Right atrium auricular region (tissue), 2 donors: ENCODE measurements around the gene ANKRD60. TPM values are rescaled to one million over a fixed set of nuclear protein-coding genes. Genes with fewer than 3 reads are reported as not detected.

Experiments used
- DNase-seq: peaks from one replicate; pipeline ENCODE4 v3.0.0-alpha.2; 2019; ENCODE audit warnings: low spot score
- H3K27ac ChIP-seq, 2 donors: fragments of 200-600 bp; sonication (generic); 1 replicate in 1 of 2; 2 replicates in 1 of 2; pipeline ENCODE4 v1.5.1; 2016 to 2019
- H3K27me3 ChIP-seq, 2 donors: fragments of 200-600 bp; sonication (generic); one replicate each; pipeline versions ENCODE4 v1.5.1 to v1.6.0; 2017 to 2019
- H3K36me3 ChIP-seq: fragments of 200-600 bp; sonication (generic); one replicate; pipeline ENCODE4 v1.5.1; 2016
- H3K4me1 ChIP-seq, 2 donors: fragments of 200-600 bp; sonication (generic); one replicate each; pipeline versions ENCODE4 v1.5.1 to v1.6.0; 2017 to 2019
- H3K4me3 ChIP-seq, 2 donors: fragments of 200-600 bp; sonication (generic); 1 replicate in 1 of 2; 2 replicates in 1 of 2; pipeline ENCODE4 v1.5.1; 2017 to 2019; ENCODE audit warnings: mild to moderate bottlenecking in 1 of 2, moderate library complexity in 1 of 2
- H3K9me3 ChIP-seq, 2 donors: fragments of 200-600 bp; sonication (generic); one replicate each; pipeline ENCODE4 v1.5.1; 2019
- total RNA-seq, 2 donors: library from RNA; depleted of rRNA; stranded (reverse); fragments of >200 nt; gene quantifications; one replicate each; pipeline ENCODE4 v1.1.0, GENCODE V29; 2016
- TF ChIP-seq, protein P1 (sequence below), 2 donors: fragments of 200-600 bp; sonication (generic); IDR thresholded peaks; one replicate each; pipeline ENCODE4 v1.5.1; 2019; ENCODE audit warnings: antibody characterized with exemption in 2 of 2

ANKRD60 gene
- total RNA-seq, 2 donors from 2014 or later: not detected

DNA sequence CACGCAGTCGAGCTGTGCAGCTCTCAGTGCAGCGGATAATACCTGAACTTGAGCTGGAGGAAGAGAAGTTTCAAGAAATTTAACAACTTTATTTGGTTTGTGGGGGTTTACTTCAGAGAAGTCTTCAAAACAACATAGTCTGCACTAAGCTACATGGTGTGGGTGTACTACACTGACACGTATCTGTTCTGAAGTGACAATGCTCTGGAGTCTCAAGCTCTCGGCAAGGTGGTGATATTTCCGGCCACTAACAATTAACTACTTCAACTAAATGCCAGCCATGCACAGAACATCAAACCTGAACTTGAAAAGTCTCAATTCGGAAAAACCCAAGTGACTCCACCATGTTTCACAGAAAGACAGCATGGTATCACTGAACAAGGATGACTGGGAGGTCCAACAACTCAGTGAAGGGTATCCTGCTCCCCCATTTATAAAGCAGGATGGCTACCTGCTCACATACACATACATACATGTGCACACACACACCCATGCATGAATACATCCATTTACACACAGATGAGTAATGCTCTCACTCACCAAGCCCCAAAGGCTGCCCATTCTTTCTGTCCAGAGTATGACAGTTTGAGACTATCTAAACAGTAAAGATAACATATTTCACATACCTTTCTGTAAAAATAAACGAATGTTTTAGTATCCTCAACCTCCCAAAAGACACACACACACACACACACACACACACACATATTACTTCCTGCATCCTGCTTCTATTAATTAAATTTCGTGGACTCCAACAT, 15.4 kb upstream of the ANKRD60 start:
- H3K9me3 ChIP-seq: no peaks in the 10 kb centered on the region
- H3K4me3 ChIP-seq: no peak overlapping the region
- no peaks in the 10 kb centered on the region for H3K4me1 ChIP-seq
- TF ChIP-seq, protein P1, sequence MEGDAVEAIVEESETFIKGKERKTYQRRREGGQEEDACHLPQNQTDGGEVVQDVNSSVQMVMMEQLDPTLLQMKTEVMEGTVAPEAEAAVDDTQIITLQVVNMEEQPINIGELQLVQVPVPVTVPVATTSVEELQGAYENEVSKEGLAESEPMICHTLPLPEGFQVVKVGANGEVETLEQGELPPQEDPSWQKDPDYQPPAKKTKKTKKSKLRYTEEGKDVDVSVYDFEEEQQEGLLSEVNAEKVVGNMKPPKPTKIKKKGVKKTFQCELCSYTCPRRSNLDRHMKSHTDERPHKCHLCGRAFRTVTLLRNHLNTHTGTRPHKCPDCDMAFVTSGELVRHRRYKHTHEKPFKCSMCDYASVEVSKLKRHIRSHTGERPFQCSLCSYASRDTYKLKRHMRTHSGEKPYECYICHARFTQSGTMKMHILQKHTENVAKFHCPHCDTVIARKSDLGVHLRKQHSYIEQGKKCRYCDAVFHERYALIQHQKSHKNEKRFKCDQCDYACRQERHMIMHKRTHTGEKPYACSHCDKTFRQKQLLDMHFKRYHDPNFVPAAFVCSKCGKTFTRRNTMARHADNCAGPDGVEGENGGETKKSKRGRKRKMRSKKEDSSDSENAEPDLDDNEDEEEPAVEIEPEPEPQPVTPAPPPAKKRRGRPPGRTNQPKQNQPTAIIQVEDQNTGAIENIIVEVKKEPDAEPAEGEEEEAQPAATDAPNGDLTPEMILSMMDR (IDR thresholded peaks at IDR 0.05): no peak
- no peak overlapping the region for H3K27ac ChIP-seq
- H3K27me3 ChIP-seq: no peaks in the 10 kb centered on the region
- H3K36me3 ChIP-seq: peaks cover 45% of the 10 kb centered on the region
- DNase-seq: no peak

DNA sequence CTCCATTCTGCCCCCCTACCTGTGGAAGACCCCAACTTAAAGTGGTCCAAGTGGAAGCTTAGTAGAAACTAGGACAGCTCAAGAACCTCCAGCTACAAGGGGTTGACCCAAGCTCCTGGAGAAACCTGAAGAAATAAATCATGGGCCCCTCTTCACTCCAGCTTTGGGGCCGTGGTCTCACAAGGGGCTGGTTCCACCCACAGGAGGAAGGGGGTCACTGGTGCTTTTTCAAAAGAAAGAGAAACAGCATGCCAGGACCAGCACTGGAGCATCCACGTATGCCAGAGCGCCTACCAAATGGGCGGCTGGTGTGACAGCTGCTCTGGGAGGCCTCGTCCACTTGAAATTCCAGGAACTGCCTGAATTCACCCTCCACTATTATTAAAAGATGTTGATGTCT, 14.4 kb upstream of the ANKRD60 start:
- TF ChIP-seq, protein P1 (IDR thresholded peaks at IDR 0.05): no peak
- H3K36me3 ChIP-seq: peaks cover 45% of the 10 kb centered on the region
- no peaks in the 10 kb centered on the region for H3K9me3 ChIP-seq
- no peak overlapping the region for H3K27ac ChIP-seq
- H3K4me1 ChIP-seq: no peaks in the 10 kb centered on the region
- no peak for DNase-seq
- no peaks in the 10 kb centered on the region for H3K27me3 ChIP-seq
- no peak overlapping the region for H3K4me3 ChIP-seq

DNA sequence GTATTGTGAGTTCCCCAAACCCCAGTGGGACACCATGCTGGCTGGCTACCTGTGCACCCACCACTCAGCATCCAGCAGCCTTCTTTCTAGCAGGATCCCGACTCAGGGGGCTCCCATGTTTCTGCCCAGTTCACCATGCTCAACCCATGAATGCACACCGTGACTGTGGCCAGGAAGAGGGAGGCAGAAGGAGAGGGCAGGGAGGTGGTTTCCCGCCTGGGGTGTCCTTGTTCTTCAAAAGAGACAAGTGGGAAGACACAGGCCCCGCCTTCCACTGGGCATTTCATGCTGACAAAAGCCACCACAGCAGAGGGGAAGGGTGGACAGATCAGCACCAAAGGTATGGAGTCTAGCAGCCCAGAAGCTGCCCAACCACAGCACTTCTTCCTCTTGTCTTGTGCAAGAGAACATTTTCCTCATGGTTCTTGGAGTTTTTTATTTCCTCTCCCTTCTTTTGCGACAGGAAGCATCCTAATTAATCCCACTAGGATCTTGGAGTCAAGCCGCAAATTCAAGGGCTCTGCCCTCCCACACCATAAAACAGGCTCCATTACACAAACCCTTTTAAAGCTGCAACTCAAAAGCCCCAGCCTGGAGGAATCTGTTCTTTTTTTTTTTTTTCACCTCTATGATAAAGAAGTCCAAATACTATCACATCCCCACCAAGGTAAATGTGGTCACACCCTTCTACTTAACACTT, 13.5 kb upstream of the ANKRD60 start:
- DNase-seq: no peak
- Histone ChIP-seq H3K36me3 (peaks cover 40% of the 10 kb centered on the region), H3K27ac (no peak overlapping the region), H3K4me3 (no peak overlapping the region), H3K27me3 (no peaks in the 10 kb centered on the region), H3K4me1 (no peaks in the 10 kb centered on the region), H3K9me3 (no peaks in the 10 kb centered on the region)
- TF ChIP-seq, protein P1 (IDR thresholded peaks at IDR 0.05): no peak

DNA sequence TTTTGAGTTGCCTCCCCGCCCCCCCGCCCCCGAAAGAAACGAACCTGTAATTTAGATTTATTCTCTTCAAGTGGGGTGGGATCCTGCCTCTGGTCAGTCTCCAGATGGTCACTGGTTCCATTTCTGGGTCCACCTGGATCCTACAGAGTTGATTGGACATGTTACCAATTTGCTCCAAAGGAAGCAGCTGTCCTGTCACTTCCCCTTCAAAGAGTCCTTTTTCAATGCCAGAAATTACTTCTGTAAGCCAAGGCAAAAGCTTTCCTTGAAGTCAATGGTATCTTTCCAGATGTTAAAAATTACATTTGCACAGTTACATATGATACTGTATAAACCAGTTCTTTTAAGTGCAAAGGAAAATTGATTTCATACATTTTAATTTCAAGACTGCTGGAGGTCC, 12.0 kb upstream of the ANKRD60 start:
- Histone ChIP-seq H3K4me3 (no peak overlapping the region), H3K4me1 (no peaks in the 10 kb centered on the region), H3K27ac (no peak overlapping the region), H3K27me3 (no peaks in the 10 kb centered on the region), H3K9me3 (no peaks in the 10 kb centered on the region), H3K36me3 (peaks cover 25% of the 10 kb centered on the region)
- TF ChIP-seq, protein P1 (IDR thresholded peaks at IDR 0.05): no peak
- no peak for DNase-seq

DNA sequence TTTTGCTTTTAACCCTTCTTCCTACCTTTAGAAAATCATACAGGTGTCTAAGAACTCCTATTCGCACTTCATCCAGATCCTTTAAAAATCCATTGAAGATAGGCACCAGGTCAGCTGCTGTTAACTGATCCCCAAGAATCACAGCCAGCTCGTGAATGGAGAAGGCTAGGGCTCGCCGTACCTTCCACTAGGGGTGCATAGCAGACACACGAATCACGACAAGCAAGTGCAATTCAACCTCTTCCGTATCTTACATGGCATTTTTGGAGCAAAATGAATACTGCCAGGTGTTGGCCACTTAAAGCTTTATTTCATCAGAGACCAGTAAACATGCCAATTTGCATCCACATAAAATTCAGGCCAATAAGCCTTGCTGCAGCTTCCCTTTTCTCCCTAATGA, 10.8 kb upstream of the ANKRD60 start:
- TF ChIP-seq, protein P1 (IDR thresholded peaks at IDR 0.05): no peak
- Histone ChIP-seq H3K36me3 (peaks cover 18% of the 10 kb centered on the region), H3K4me3 (no peak overlapping the region), H3K4me1 (no peaks in the 10 kb centered on the region), H3K27me3 (no peaks in the 10 kb centered on the region), H3K27ac (no peak overlapping the region), H3K9me3 (no peaks in the 10 kb centered on the region)
- DNase-seq: no peak
